GM23248 (cell line): ENCODE measurements around the gene IGFL3. TPM values are rescaled to one million over a fixed set of nuclear protein-coding genes. Genes with fewer than 3 reads are reported as not detected.
"Not testable (repeated sequence)": the region's sequence is repeated elsewhere in the genome, so short reads cannot be mapped to it uniquely, and the experiment has no call there.

Source experiments
- DNase-seq: peaks from one replicate; pipeline ENCODE4 v3.0.0-alpha.2; 2015
- H2AFZ ChIP-seq: fragments of 200-600 bp; sonication (generic); 2 replicates; pipeline ENCODE4 v1.6.1; 2016; ENCODE audit warnings: antibody characterized with exemption
- H3F3A ChIP-seq: fragments of 200-600 bp; sonication (generic); 2 replicates; pipeline ENCODE4 v1.6.1; 2016; ENCODE audit warnings: mild to moderate bottlenecking, antibody characterized with exemption, mixed run types; ENCODE audit not compliant: insufficient read depth
- H3K27ac ChIP-seq: fragments of 200-600 bp; sonication (generic); 2 replicates; pipeline ENCODE4 v1.5.1; 2016; ENCODE audit warnings: mild to moderate bottlenecking
- H3K27me3 ChIP-seq: fragments of 200-600 bp; sonication (generic); replicated peaks from 2 replicates; pipeline ENCODE4 v1.6.1; 2016; ENCODE audit warnings: mild to moderate bottlenecking; ENCODE audit not compliant: insufficient read depth
- H3K36me3 ChIP-seq: fragments of 200-600 bp; sonication (generic); 2 replicates; pipeline ENCODE4 v1.6.1; 2016; ENCODE audit warnings: low read depth, mild to moderate bottlenecking
- H3K4me1 ChIP-seq: fragments of 200-600 bp; sonication (generic); 2 replicates; pipeline ENCODE4 v1.6.1; 2016; ENCODE audit warnings: mild to moderate bottlenecking; ENCODE audit not compliant: insufficient read depth
- H3K4me2 ChIP-seq: fragments of 200-600 bp; sonication (generic); one replicate; pipeline ENCODE4 v1.6.1; 2016; ENCODE audit warnings: mild to moderate bottlenecking; ENCODE audit not compliant: unreplicated experiment
- H3K4me3 ChIP-seq: fragments of 200-600 bp; sonication (generic); 2 replicates; pipeline ENCODE4 v1.5.1; 2016; ENCODE audit warnings: mild to moderate bottlenecking
- H3K79me2 ChIP-seq: fragments of 200-600 bp; sonication (generic); 2 replicates; pipeline ENCODE4 v1.6.1; 2016; ENCODE audit warnings: mild to moderate bottlenecking; ENCODE audit not compliant: insufficient read depth
- H3K9ac ChIP-seq: fragments of 200-600 bp; sonication (generic); 2 replicates; pipeline ENCODE4 v1.6.1; 2016; ENCODE audit warnings: mild to moderate bottlenecking
- H3K9me2 ChIP-seq: fragments of 200-600 bp; sonication (generic); 2 replicates; pipeline ENCODE4 v1.6.1; 2016; ENCODE audit warnings: mixed run types, mild to moderate bottlenecking, moderate library complexity; ENCODE audit not compliant: insufficient read depth
- H3K9me3 ChIP-seq: fragments of 200-600 bp; sonication (generic); one replicate; pipeline ENCODE4 v1.6.1; 2017; ENCODE audit warnings: low read depth
- H4K20me1 ChIP-seq: fragments of 200-600 bp; sonication (generic); 2 replicates; pipeline ENCODE4 v1.6.0; 2016; ENCODE audit not compliant: insufficient read depth
- EZH2 ChIP-seq: fragments of 200-600 bp; sonication (generic); IDR thresholded peaks from 2 replicates; pipeline ENCODE4 v1.6.1; 2018; ENCODE audit warnings: antibody characterized with exemption, mild to moderate bottlenecking; ENCODE audit not compliant: insufficient read depth, poor library complexity, severe bottlenecking
- EZH2phosphoT487 ChIP-seq: fragments of 200-600 bp; sonication (generic); IDR thresholded peaks from 2 replicates; pipeline ENCODE4 v1.6.1; 2018; ENCODE audit warnings: antibody characterized with exemption, moderate library complexity, mild to moderate bottlenecking, low read depth; ENCODE audit not compliant: insufficient read depth
- WGBS, 2 experiments: methylation state at CpG; one replicate each; pipeline ENCODE4 v1.1.6; 2015 to 2017; ENCODE audit warnings: low lambda C conversion rate in 2 of 2, low coverage in 1 of 2; ENCODE audit errors: missing lambda C conversion rate in 2 of 2; 5-methylcytosine and 5-hydroxymethylcytosine counted together
- in situ Hi-C: fragments of 300-500 bp; cut with MboI; formaldehyde crosslinking; loops from 2 replicates; pipeline ENCODE4 v1.15.0; 2020
- polyA plus RNA-seq: library from polyadenylated mRNA; unstranded; fragments of >200 nt; fragmentation: Nextera tagmentation; extraction: Ambion mirVana; gene quantifications from 2 replicates; pipeline ENCODE4 v1.2.1, GENCODE V29; 2016
- total RNA-seq: library from RNA; depleted of rRNA; stranded (reverse); fragments of >200 nt; shearing (Covaris generic); gene quantifications from 2 replicates; pipeline ENCODE4 v1.2.3, GENCODE V29; 2014; rRNA removed

Gene IGFL3
- total RNA-seq = not detected in 2 replicates
- polyA plus RNA-seq = not detected in 2 replicates

DNA sequence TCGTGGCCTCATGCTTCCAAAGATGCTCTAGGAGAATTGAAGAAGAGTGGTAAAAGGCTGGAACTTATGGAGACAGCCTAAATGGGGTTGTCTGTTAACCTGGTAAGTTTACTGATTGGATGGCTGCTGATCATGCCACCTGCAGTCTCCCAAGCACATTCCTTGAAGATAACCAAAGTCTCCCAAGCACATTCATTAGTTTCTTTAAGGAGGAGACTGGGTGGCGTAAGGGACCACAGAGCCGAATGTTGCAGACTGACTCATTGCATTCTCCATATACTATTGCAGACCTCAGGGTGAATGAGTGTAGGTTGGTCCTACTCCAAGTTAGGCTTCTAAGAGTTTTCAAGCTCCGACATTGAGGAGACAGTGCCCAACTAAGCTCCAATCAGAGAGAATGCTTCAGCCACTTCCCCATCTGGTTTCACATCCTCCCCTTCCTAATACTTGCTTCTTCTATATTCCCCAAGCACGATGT lies at the start of gene IGFL3:
TSS of gene IGFL3 (minus strand) at position 51 of the 478 bp plus-strand sequence. CDS start at position 12, 39 bp downstream.
- Histone ChIP-seq H2AFZ (no peak within 1 kb of the TSS), H3K4me3 (no peak within 1 kb of the TSS), H3K4me2 (no peak within 1 kb of the TSS), H3K4me1 (no peaks in the 10 kb centered on the region), H3K9me2 (no peaks in the 10 kb centered on the region), H3K27me3 (no peaks in the 10 kb centered on the region), H3F3A (0 out of 2 replicates have a peak, but pooled peaks cover 3% of the 10 kb centered on the region), H4K20me1 (no peaks in the 10 kb centered on the region), H3K9me3 (no peaks in the 10 kb centered on the region), H3K79me2 (no peaks in the 10 kb centered on the region), H3K27ac (no peak within 1 kb of the TSS), H3K9ac (no peak within 1 kb of the TSS), H3K36me3 (no peaks in the 10 kb centered on the region)
- TF ChIP-seq EZH2phosphoT487 (no peak), EZH2 (no peak)
- WGBS, 2 experiments = 78 to 84% methylated on average over 5 of the region's 5 CpGs
- in situ Hi-C loops = no loop called here
- DNase-seq = peak; percentile 58

DNA sequence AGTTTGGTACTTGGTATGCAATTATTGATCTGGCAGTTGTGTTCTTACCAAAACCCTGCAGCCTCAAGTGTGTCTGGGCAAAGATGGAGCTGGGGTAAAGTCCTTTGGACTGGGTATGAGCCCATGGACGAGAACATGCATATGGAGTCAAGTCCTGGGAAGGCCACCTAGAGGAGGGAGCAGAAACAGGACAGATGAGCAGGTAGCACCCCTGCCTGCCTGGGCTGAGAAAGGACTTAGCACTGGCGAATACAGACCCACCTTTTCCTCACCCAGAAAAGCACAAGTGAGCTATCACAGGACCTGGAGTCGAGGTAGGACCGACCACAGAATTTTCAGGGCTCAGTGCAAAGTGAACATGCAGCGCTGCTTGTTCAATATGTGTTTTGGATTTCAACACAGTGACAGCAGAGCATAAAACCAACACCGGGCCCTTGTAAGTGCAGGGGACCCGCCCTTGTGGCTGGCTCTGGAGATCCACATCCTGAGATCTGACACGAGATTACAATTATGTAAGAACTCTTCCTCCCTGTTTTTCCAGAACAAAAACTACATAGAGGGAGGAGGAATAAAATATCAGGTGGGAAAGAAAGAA lies 49.5 kb upstream of the IGFL3 start:
- in situ Hi-C loops = no loop called here
- H3K4me2 ChIP-seq = no peak overlapping the region
- TF ChIP-seq EZH2phosphoT487 (no peak), EZH2 (no peak)
- DNase-seq = no peak
- H3K4me1 ChIP-seq = no peaks in the 10 kb centered on the region
- H3K79me2 ChIP-seq = no peaks in the 10 kb centered on the region
- peaks cover 57% of the 10 kb centered on the region for H3K27me3 ChIP-seq
- H3K27ac ChIP-seq = no peak overlapping the region
- H2AFZ ChIP-seq = no peak overlapping the region
- 36 to 46% methylated on average over 8 of the region's 8 CpGs for WGBS, 2 experiments
- H3F3A ChIP-seq = no peaks in the 10 kb centered on the region
- H3K9me3 ChIP-seq = no peaks in the 10 kb centered on the region
- H3K9ac ChIP-seq = no peak overlapping the region
- no peaks in the 10 kb centered on the region for H3K9me2 ChIP-seq
- H4K20me1 ChIP-seq = no peaks in the 10 kb centered on the region
- H3K4me3 ChIP-seq = no peak overlapping the region
- H3K36me3 ChIP-seq = no peaks in the 10 kb centered on the region

DNA sequence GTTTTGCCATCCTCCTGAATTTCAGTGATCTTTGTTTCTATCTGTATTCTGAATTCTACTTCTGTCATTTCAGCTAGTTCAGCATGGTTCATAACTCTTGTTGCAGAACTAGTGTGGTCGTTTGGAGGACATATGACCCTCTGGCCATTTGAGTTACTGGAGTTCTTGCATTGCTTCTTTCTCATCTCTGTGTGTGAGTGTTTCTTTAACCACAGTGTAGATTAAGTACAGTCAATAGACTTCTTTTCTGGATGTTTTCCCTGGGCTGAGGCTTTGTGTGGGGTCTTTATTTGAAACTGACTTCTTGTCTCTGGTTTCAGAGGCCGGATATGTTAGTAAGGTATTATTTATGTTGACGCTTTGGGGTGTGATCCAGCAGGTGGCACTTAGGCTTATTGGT lies 38.2 kb upstream of the IGFL3 start:
- no peak overlapping the region for H3K9ac ChIP-seq
- H3F3A ChIP-seq = no peaks in the 10 kb centered on the region
- no peaks in the 10 kb centered on the region for H3K4me1 ChIP-seq
- H3K27me3 ChIP-seq = peaks cover 29% of the 10 kb centered on the region
- no peak overlapping the region for H3K4me3 ChIP-seq
- in situ Hi-C loops = no loop called here
- no peaks in the 10 kb centered on the region for H3K36me3 ChIP-seq
- H3K9me2 ChIP-seq = no peaks in the 10 kb centered on the region
- no peaks in the 10 kb centered on the region for H3K79me2 ChIP-seq
- 19 to 36% methylated on average over 3 of the region's 3 CpGs for WGBS, 2 experiments
- no peak overlapping the region for H3K27ac ChIP-seq
- no peaks in the 10 kb centered on the region for H4K20me1 ChIP-seq
- H3K4me2 ChIP-seq = no peak overlapping the region
- H3K9me3 ChIP-seq = no peaks in the 10 kb centered on the region
- no peak overlapping the region for H2AFZ ChIP-seq
- TF ChIP-seq EZH2phosphoT487 (no peak), EZH2 (no peak)
- DNase-seq = no peak

DNA sequence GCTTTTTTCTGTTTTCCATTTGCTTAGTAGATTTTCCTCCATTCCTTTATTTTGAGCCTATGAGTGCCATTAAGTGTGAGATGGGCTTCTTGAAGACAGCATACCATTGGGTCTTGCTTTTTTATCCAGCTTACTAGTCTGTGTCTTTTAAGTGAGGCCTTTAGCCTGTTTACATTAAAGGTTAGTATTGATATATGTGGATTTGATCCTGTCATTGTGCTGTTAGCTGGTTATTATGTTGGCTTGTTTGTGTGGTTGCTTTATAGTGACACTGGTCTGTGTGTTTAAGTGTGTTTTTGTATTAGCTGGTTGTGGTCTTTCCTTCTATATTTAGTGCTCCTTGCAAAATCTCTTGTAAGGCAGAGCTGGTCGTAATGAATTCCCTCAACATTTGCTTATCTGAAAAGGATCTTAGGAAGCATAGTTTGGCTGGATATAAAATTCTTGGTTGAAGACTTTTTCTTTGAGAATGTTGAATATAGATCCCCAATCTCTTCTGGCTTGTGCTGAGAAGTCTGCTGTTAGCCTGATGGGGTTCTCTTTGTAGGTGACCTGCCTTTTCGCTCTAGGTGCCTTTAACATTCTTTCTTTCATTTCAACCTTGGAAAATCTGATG lies 37.3 kb upstream of the IGFL3 start:
- H3K4me2 ChIP-seq, DNase-seq, H3K4me1 ChIP-seq, H3K79me2 ChIP-seq, H3K4me3 ChIP-seq, H3F3A ChIP-seq, H3K9me2 ChIP-seq, H3K9me3 ChIP-seq, H3K9ac ChIP-seq, H3K27ac ChIP-seq, H2AFZ ChIP-seq, H4K20me1 ChIP-seq, in situ Hi-C loops, H3K36me3 ChIP-seq: not testable (repeated sequence)
- H3K27me3 ChIP-seq = peaks cover 39% of the 10 kb centered on the region
- 21 to 29% methylated on average over 2 of the region's 2 CpGs for whole genome bisulfite sequencing, 2 experiments
